ENCODE measurements around the gene ASTN1. TPM values are rescaled to one million over a fixed set of nuclear protein-coding genes. Genes with fewer than 3 reads are reported as not detected.

The ASTN1 gene
- total RNA-seq, 2 experiments from 2014 or later: not detected

DNA sequence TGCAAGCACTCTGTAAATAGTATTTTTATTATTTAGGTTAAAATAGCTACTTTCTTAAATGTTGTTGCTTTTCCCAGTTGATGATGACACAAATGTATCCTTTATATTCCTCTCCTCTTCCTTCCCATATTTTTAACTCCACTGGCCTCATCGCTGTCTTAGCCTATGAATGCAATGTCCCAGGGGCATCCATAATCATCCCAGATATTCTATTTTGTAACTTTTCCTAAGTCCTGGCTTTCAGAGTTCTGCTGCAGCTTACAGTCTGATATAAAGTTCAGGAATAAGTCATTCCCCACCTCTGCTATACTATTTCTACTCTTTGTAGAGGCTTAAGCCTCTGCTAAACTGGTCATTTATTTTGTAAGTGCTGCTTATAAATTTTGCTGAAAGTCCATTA lies 58.3 kb downstream of the ASTN1 start:
- Histone ChIP-seq H3K79me2 (ENCODE audit: insufficient read depth, low read depth, low read length) (no peaks in the 10 kb centered on the region), H3K4me1 (ENCODE audit: insufficient read depth, low read length, poor library complexity, severe bottlenecking) (no peaks in the 10 kb centered on the region), H3K4me3 (ENCODE audit: low read depth, low read length, poor library complexity, severe bottlenecking) (no peak overlapping the region), H3K27ac (ENCODE audit: low read depth, low read length, poor library complexity, severe bottlenecking) (no peak overlapping the region), H2AFZ (ENCODE audit: low read length) (no peak overlapping the region), H3K4me2 (ENCODE audit: low read length) (no peak overlapping the region), H3K9me3 (ENCODE audit: low read length) (no peaks in the 10 kb centered on the region), H3K9me2 (ENCODE audit: insufficient read depth, low read length) (no peaks in the 10 kb centered on the region), H3K36me3 (ENCODE audit: insufficient read depth, low read length) (no peaks in the 10 kb centered on the region), H4K20me1 (ENCODE audit: insufficient read depth, low read length) (no peaks in the 10 kb centered on the region)
- CTCF ChIA-PET (ENCODE audit: unreplicated experiment): no interaction called here
- POLR2A ChIA-PET: no interaction called here
- no TSS peak for BruUV-seq (replicated peaks)
- intact Hi-C loops (cut with micrococcal nuclease; ENCODE audit: unreplicated experiment): no loop called here
- DNase-seq (ENCODE audit: low spot score): no peak
- TF ChIP-seq EZH2phosphoT487 (IDR thresholded peaks at IDR 0.05; ENCODE audit: borderline replicate concordance, low read depth, low read length): no peak
- TF ChIP-seq, protein P1, sequence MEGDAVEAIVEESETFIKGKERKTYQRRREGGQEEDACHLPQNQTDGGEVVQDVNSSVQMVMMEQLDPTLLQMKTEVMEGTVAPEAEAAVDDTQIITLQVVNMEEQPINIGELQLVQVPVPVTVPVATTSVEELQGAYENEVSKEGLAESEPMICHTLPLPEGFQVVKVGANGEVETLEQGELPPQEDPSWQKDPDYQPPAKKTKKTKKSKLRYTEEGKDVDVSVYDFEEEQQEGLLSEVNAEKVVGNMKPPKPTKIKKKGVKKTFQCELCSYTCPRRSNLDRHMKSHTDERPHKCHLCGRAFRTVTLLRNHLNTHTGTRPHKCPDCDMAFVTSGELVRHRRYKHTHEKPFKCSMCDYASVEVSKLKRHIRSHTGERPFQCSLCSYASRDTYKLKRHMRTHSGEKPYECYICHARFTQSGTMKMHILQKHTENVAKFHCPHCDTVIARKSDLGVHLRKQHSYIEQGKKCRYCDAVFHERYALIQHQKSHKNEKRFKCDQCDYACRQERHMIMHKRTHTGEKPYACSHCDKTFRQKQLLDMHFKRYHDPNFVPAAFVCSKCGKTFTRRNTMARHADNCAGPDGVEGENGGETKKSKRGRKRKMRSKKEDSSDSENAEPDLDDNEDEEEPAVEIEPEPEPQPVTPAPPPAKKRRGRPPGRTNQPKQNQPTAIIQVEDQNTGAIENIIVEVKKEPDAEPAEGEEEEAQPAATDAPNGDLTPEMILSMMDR (conservative IDR thresholded peaks at IDR 0.05; ENCODE audit: low read length): no peak

DNA sequence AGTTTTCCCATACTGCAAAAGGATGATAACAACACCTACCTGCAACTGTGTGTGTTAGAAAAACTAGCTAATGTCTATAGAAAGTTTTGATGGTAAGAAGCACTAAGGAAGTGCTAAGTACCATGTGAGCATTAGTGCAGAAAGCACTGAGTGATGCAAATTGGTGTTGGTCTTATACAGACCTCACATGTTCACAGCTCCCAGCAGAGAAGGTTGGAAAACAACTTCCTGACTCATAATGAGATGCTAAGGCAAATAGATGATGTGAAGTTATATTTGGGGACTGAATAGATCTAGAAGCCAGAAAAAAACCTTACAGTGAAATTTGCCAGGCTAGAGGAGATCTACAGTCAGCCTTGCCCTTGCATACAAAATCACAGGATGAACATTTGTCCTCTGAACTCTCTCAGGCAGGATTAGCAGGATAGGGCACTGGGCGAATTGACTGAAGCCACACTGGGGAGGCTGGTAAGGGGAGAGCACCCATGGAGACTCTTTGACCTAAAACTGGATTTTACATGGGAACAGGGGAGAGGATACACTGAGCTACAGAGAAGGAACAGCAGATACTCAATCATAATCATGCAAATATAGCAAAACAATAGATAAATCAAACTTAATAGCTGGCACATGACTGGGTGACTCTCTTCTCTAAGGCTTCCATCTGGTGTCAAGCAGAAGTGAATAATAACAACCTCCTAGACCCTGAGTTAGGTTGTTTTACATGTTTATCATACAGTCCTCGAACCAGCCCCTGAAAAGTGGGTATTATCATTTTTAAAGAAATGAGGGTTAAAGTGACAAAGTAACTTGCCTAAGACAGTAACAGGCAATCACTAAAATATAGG lies 61.3 kb downstream of the ASTN1 start:
- Histone ChIP-seq H3K9me2 (ENCODE audit: insufficient read depth, low read length) (no peaks in the 10 kb centered on the region), H3K4me1 (ENCODE audit: insufficient read depth, low read length, poor library complexity, severe bottlenecking) (no peaks in the 10 kb centered on the region), H3K4me2 (ENCODE audit: low read length) (no peak overlapping the region), H4K20me1 (ENCODE audit: insufficient read depth, low read length) (no peaks in the 10 kb centered on the region), H3K4me3 (ENCODE audit: low read depth, low read length, poor library complexity, severe bottlenecking) (no peak overlapping the region), H3K79me2 (ENCODE audit: insufficient read depth, low read depth, low read length) (no peaks in the 10 kb centered on the region), H2AFZ (ENCODE audit: low read length) (no peak overlapping the region), H3K36me3 (ENCODE audit: insufficient read depth, low read length) (no peaks in the 10 kb centered on the region), H3K9me3 (ENCODE audit: low read length) (no peaks in the 10 kb centered on the region), H3K27ac (ENCODE audit: low read depth, low read length, poor library complexity, severe bottlenecking) (no peak overlapping the region)
- DNase-seq (ENCODE audit: low spot score): no peak
- POLR2A ChIA-PET: interaction anchor here (0.6 kb wide), 1 partner anchor 1031 kb away, joined by 3 read pairs; no protein-coding TSS in a partner anchor
- CTCF ChIA-PET (ENCODE audit: unreplicated experiment): no interaction called here
- TF ChIP-seq, protein P1 (conservative IDR thresholded peaks at IDR 0.05; ENCODE audit: low read length): no peak
- TF ChIP-seq EZH2phosphoT487 (IDR thresholded peaks at IDR 0.05; ENCODE audit: borderline replicate concordance, low read depth, low read length): no peak
- intact Hi-C loops (cut with micrococcal nuclease; ENCODE audit: unreplicated experiment): no loop called here
- no TSS peak for BruUV-seq (replicated peaks)

DNA sequence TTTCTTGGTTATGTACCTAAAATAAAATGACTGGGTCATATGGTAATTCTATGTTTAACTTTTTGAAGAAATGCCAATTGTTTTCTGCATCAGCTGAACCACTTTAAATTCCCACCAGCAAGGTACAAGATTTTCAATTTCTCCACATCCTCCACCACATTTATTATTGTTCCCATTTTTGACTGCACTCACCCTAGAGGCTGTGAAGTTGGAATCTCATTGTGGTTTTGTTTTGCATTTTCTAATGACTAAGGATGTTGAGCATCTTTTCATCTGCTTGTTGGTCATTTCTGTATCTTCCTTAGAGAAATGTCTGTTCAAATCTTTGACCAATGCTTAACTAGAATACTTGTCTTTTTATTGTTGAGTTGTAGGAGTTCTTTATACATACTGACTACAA lies 72.5 kb downstream of the ASTN1 start:
- Histone ChIP-seq H3K9me2 (ENCODE audit: insufficient read depth, low read length) (no peaks in the 10 kb centered on the region), H3K36me3 (ENCODE audit: insufficient read depth, low read length) (no peaks in the 10 kb centered on the region), H4K20me1 (ENCODE audit: insufficient read depth, low read length) (no peaks in the 10 kb centered on the region), H3K9me3 (ENCODE audit: low read length) (no peaks in the 10 kb centered on the region), H3K4me1 (ENCODE audit: insufficient read depth, low read length, poor library complexity, severe bottlenecking) (no peaks in the 10 kb centered on the region), H3K4me2 (ENCODE audit: low read length) (no peak overlapping the region), H3K4me3 (ENCODE audit: low read depth, low read length, poor library complexity, severe bottlenecking) (no peak overlapping the region), H3K79me2 (ENCODE audit: insufficient read depth, low read depth, low read length) (no peaks in the 10 kb centered on the region), H2AFZ (ENCODE audit: low read length) (no peak overlapping the region), H3K27ac (ENCODE audit: low read depth, low read length, poor library complexity, severe bottlenecking) (no peak overlapping the region)
- DNase-seq (ENCODE audit: low spot score): no peak
- ChIA-PET CTCF (ENCODE audit: unreplicated experiment) (no interaction called here), POLR2A (no interaction called here)
- no TSS peak for BruUV-seq (replicated peaks)
- intact Hi-C loops (cut with micrococcal nuclease; ENCODE audit: unreplicated experiment): no loop called here
- TF ChIP-seq EZH2phosphoT487 (IDR thresholded peaks at IDR 0.05; ENCODE audit: borderline replicate concordance, low read depth, low read length): no peak
- TF ChIP-seq, protein P1 (conservative IDR thresholded peaks at IDR 0.05; ENCODE audit: low read length): no peak

Data from OCI-LY7 (cell line).